PC-9 (cell line): ENCODE data around the gene FNDC11. TPM values are rescaled to one million over a fixed set of nuclear protein-coding genes. Genes with fewer than 3 reads are reported as not detected.
"Not testable (repeated sequence)": the region's sequence is repeated elsewhere in the genome, so short reads cannot be mapped to it uniquely, and the experiment has no call there.

ENCODE experiments used
- BruUV-seq: library from RNA; stranded (reverse); fragments of 400-500 nt; replicated peaks from 2 replicates; lab custom pipeline; 2021; lab: Mats Ljungman, UMichigan
- CTCF ChIA-PET: fragments of 300-600 bp; sonication (Branson Sonifier 250); formaldehyde crosslinking; loops from one replicate; lab custom pipeline; 2022; ENCODE audit warnings: antibody characterized with exemption; lab: Charles Lee
- POLR2A ChIA-PET: fragments of 300-600 bp; sonication (Branson Sonifier 250); formaldehyde crosslinking; loops from one replicate; lab custom pipeline; 2022; ENCODE audit warnings: antibody characterized with exemption; ENCODE audit not compliant: unreplicated experiment; lab: Charles Lee
- DNase-seq, 2 experiments: peaks; one replicate each; pipeline versions ENCODE4 v3.0.0 to v3.0.0-alpha.2; 2015 to 2022; ENCODE audit warnings: mixed read lengths in 1 of 2
- H2AFZ ChIP-seq: fragments of 200-600 bp; sonication (generic); 2 replicates; pipeline ENCODE4 v1.8.1; 2017; ENCODE audit warnings: antibody characterized with exemption
- H3F3A ChIP-seq: fragments of 200-600 bp; sonication (generic); 2 replicates; pipeline ENCODE4 v1.8.1; 2017; ENCODE audit warnings: antibody characterized with exemption, mild to moderate bottlenecking, low read depth; ENCODE audit not compliant: insufficient read depth
- H3K27ac ChIP-seq: fragments of 200-600 bp; sonication (generic); 2 replicates; pipeline ENCODE4 v1.6.1; 2016; ENCODE audit warnings: mixed run types
- H3K27me3 ChIP-seq: fragments of 200-600 bp; sonication (generic); 2 replicates; pipeline ENCODE4 v1.6.1; 2016; ENCODE audit warnings: low read depth, mixed run types; ENCODE audit not compliant: insufficient read depth
- H3K36me3 ChIP-seq: fragments of 200-600 bp; sonication (generic); 2 replicates; pipeline ENCODE4 v1.6.1; 2016; ENCODE audit warnings: low read depth, mixed run types
- H3K4me1 ChIP-seq: fragments of 200-600 bp; sonication (generic); replicated peaks from 2 replicates; pipeline ENCODE4 v1.6.1; 2016; ENCODE audit warnings: mixed run types; ENCODE audit not compliant: insufficient read depth
- H3K4me2 ChIP-seq: fragments of 200-600 bp; sonication (generic); 2 replicates; pipeline ENCODE4 v1.6.1; 2017; ENCODE audit warnings: mixed run types
- H3K4me3 ChIP-seq: fragments of 200-600 bp; sonication (generic); 2 replicates; pipeline ENCODE4 v1.6.1; 2016; ENCODE audit warnings: mixed run types
- H3K79me2 ChIP-seq: fragments of 200-600 bp; sonication (generic); 2 replicates; pipeline ENCODE4 v1.6.1; 2017; ENCODE audit warnings: low read depth, mixed run types
- H3K9me2 ChIP-seq: fragments of 200-600 bp; sonication (generic); 2 replicates; pipeline ENCODE4 v1.8.1; 2017; ENCODE audit warnings: mild to moderate bottlenecking; ENCODE audit not compliant: insufficient read depth
- H3K9me3 ChIP-seq: fragments of 200-600 bp; sonication (generic); 2 replicates; pipeline ENCODE4 v1.8.1; 2016; ENCODE audit warnings: low read depth; ENCODE audit not compliant: insufficient read depth
- H4K20me1 ChIP-seq: fragments of 200-600 bp; sonication (generic); 2 replicates; pipeline ENCODE4 v1.8.1; 2017; ENCODE audit not compliant: insufficient read depth
- EZH2 ChIP-seq: fragments of 200-600 bp; sonication (generic); IDR thresholded peaks from 2 replicates; pipeline ENCODE4 v1.8.0; 2017; ENCODE audit warnings: antibody characterized with exemption, low read depth
- intact Hi-C: fragments of 100-400 bp; cut with micrococcal nuclease; formaldehyde crosslinking; loops from one replicate; pipeline ENCODE4 v1.10.0; 2022; ENCODE audit not compliant: unreplicated experiment
- total RNA-seq: library from RNA; stranded (reverse); gene quantifications from 2 replicates; pipeline ENCODE4 v1.2.3, GENCODE V29; 2021
- TF ChIP-seq, protein P1 (sequence below): fragments of 200-600 bp; sonication (generic); conservative IDR thresholded peaks from 2 replicates; pipeline ENCODE4 v1.6.1; 2017; ENCODE audit warnings: mixed run types, antibody characterized with exemption, mild to moderate bottlenecking, moderate library complexity

The FNDC11 gene
- total RNA-seq, 1 experiment from 2014 or later, result 7.7 TPM

GRCh38 chr20:63557481-63557891 is 3.5 kb downstream of the FNDC11 start:
- H3K9me3 ChIP-seq, result no peaks in the 10 kb centered on the region
- no peak overlapping the region for H3K4me3 ChIP-seq
- H3K9me2 ChIP-seq, result no peaks in the 10 kb centered on the region
- H3K4me2 ChIP-seq, result no peak overlapping the region
- intact Hi-C loops, result no loop called here
- no peaks in the 10 kb centered on the region for H4K20me1 ChIP-seq
- TF ChIP-seq EZH2, result no peak
- TF ChIP-seq, protein P1, sequence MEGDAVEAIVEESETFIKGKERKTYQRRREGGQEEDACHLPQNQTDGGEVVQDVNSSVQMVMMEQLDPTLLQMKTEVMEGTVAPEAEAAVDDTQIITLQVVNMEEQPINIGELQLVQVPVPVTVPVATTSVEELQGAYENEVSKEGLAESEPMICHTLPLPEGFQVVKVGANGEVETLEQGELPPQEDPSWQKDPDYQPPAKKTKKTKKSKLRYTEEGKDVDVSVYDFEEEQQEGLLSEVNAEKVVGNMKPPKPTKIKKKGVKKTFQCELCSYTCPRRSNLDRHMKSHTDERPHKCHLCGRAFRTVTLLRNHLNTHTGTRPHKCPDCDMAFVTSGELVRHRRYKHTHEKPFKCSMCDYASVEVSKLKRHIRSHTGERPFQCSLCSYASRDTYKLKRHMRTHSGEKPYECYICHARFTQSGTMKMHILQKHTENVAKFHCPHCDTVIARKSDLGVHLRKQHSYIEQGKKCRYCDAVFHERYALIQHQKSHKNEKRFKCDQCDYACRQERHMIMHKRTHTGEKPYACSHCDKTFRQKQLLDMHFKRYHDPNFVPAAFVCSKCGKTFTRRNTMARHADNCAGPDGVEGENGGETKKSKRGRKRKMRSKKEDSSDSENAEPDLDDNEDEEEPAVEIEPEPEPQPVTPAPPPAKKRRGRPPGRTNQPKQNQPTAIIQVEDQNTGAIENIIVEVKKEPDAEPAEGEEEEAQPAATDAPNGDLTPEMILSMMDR, result no peak
- ChIA-PET CTCF (no interaction called here), POLR2A (no interaction called here)
- H3K27me3 ChIP-seq, result no peaks in the 10 kb centered on the region
- H3K4me1 ChIP-seq, result peaks cover 7% of the 10 kb centered on the region
- no TSS peak for BruUV-seq
- no peaks in the 10 kb centered on the region for H3K36me3 ChIP-seq
- no peak for DNase-seq
- peaks cover 16% of the 10 kb centered on the region for H3F3A ChIP-seq
- no peak overlapping the region for H2AFZ ChIP-seq
- no peak overlapping the region for H3K27ac ChIP-seq
- H3K79me2 ChIP-seq, result no peaks in the 10 kb centered on the region

- no peaks in the 10 kb centered on the region for H4K20me1 ChIP-seq
- H3K4me1 ChIP-seq, result no peaks in the 10 kb centered on the region
- TF ChIP-seq, protein P1, result no peak
- no peak for TF ChIP-seq EZH2
Observed at GRCh38 chr20:63558804-63559484, 5.0 kb downstream of the FNDC11 start.

GRCh38 chr20:63559485-63560332 is 5.8 kb downstream of the FNDC11 start:
- H3F3A ChIP-seq, H3K27ac ChIP-seq, BruUV-seq, H2AFZ ChIP-seq, CTCF ChIA-PET, H3K27me3 ChIP-seq, H3K4me2 ChIP-seq, POLR2A ChIA-PET, H3K79me2 ChIP-seq, H3K9me2 ChIP-seq, H3K4me3 ChIP-seq, H3K36me3 ChIP-seq, H3K4me1 ChIP-seq, DNase-seq, intact Hi-C loops, H4K20me1 ChIP-seq, H3K9me3 ChIP-seq: not testable (repeated sequence)

More at GRCh38 chr20:63558804-63559484, 5.0 kb downstream of the FNDC11 start:
- H3K9me3 ChIP-seq, result no peaks in the 10 kb centered on the region
- no peaks in the 10 kb centered on the region for H3K9me2 ChIP-seq
- no peak overlapping the region for H3K4me3 ChIP-seq
- CTCF ChIA-PET, result no interaction called here
- BruUV-seq, result no TSS peak
- no peak overlapping the region for H3K4me2 ChIP-seq
- H2AFZ ChIP-seq, result no peak overlapping the region
- H3F3A ChIP-seq, result peaks cover 9% of the 10 kb centered on the region
- no peaks in the 10 kb centered on the region for H3K79me2 ChIP-seq
- H3K27ac ChIP-seq, result no peak overlapping the region
- intact Hi-C loops, result no loop called here
- no peaks in the 10 kb centered on the region for H3K27me3 ChIP-seq
- DNase-seq, result no peak
- POLR2A ChIA-PET, result no interaction called here
- H3K36me3 ChIP-seq, result no peaks in the 10 kb centered on the region
